ENCODE measurements around the gene HOXC6. TPM values are rescaled to one million over a fixed set of nuclear protein-coding genes. Genes with fewer than 3 reads are reported as not detected.

The HOXC6 gene
- not detected for total RNA-seq

- ChIA-PET POLR2A (interaction anchor here (0.5 kb wide), 1 partner anchor 55 kb away, joined by 3 read pairs; no protein-coding TSS in a partner anchor), CTCF (no interaction called here)
These were observed at the start of gene HOXC6 for GRCh38 chr12:54028314-54029201. TSS of gene HOXC6 (plus strand) at chr12:54028440. CDS start at chr12:54028522, 82 bp downstream.

- CTCF ChIA-PET, result interaction anchor here (0.6 kb wide), 2 partner anchors 224 to 287 kb away, joined by 3 read pairs; no protein-coding TSS in a partner anchor
- POLR2A ChIA-PET, result no interaction called here
These were observed 49.5 kb upstream of the HOXC6 start for GRCh38 chr12:53978477-53979356.

DNA sequence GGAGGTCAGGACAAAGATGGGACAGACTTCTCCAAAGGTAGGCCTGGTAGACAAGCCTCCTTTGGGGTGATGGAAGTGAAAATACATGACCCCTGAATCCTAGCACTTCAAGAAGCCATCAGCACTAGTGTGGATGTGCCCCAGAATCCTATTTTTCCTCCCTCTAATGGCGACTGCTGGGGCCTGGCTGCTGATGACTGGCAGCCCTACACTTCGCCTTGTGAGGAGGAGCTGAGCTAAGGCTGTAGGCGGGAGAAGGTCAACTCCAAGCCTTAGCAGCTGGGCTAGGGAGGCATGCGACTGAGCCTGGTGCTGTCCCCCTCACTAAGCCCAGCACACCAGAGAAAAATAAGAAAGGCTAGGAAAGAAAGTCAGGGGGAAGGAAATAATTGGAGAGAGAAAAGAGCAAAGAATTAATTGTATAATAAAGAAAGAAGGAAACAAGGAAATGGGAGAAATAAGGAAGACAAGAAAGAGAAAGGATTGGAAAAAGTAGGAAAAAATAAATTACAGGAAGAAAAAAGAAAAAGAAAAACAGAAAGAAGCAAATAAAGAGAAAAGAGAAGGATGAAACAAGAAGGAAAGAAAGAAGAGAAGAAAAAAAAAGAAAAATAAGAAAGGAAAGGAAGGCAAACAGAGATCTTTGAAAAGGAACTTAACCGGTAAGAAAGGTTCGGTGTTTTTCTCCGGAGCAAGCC lies 48.0 kb upstream of the HOXC6 start:
- POLR2A ChIA-PET, result no interaction called here

GRCh38 chr12:53980802-53981496 lies 47.3 kb upstream of the HOXC6 start:
- POLR2A ChIA-PET, result no interaction called here
- CTCF ChIA-PET, result no interaction called here

More for the DNA sequence above, 48.0 kb upstream of the HOXC6 start:
- CTCF ChIA-PET, result no interaction called here

- POLR2A ChIA-PET, result no interaction called here
- CTCF ChIA-PET, result interaction anchor here (0.6 kb wide), 1 partner anchor 50 kb away, joined by 3 read pairs; no protein-coding TSS in a partner anchor
These were observed 46.3 kb upstream of the HOXC6 start for GRCh38 chr12:53981634-53982565.

DNA sequence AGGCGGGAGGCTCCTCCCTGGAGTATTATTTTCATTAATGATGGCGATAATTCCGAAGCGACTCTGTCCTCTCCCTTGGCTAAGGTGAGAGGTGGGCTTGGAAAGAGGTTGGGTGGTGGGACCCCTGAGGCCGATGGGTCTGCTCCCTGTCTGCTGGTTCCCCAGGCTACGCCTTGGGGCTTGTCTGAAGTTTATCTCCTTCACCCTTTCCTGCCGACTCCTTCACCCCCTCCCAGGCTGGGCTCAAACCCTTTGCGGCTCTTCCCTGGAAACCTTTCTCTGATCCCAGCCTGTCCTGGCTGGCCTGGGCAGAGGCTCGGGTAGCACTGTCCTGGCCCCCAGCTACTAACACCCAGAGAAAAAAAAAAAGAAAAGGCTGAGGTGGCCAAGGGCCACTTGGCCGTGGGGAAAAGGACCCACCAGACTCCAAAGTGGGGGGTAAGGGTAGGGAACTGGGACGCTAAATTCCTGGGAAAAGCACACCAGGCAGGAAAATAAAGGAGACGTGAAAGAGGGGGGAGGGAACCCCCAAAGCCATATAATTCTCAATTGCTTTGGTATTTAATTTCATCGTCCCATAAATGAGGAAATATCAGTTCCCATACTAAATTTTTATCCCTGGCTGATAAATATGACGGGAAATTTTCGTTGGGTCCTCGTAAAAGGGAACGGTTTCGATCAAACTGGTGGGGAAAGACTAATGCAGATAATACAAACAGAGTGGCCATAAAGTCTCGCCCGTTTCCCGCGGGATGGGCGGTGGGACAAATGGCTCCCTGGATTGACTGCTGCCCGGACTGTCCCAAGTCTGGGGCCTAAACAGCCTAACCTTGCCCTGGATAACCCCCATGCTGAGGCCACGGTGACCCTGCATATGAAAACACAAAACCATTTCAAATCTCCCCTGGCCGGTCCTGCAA lies 45.3 kb upstream of the HOXC6 start:
- ChIA-PET CTCF (interaction anchor here (0.6 kb wide), 1 partner anchor 49 kb away, joined by 3 read pairs; no protein-coding TSS in a partner anchor), POLR2A (no interaction called here)

GRCh38 chr12:53983568-53983949 lies 44.7 kb upstream of the HOXC6 start:
- CTCF ChIA-PET, result no interaction called here
- POLR2A ChIA-PET, result no interaction called here

DNA sequence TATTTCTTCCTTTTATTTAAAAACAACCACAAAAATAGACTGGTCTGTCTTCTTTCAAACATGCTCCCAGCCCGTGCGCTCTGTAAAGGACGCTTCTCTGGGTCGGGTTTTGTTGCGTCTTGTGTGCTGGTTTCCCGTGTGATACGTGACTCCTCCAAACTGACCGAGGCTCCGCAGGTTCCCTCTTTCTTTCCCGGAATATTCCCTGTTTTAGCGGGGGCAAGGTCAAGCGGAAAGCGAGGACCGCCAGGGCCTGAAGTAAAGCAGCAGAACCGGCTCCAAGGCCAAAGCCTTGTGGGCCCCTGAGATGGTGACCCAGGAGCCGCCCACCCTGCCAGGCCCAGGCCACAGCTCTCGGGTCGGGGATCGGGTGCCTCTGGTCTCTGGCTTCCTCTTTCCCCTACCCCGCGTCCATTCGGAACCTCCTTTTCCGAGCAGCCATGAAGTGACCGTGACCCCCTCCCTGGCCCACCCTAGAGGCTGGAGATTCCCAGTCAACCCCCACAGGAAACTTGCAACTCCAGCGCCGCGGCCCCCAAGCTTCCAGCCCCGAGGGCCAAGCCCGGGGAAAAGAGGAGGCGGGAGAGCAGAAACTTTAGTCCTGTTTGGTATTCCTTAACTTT lies 44.2 kb upstream of the HOXC6 start:
- POLR2A ChIA-PET, result no interaction called here
- CTCF ChIA-PET, result interaction anchor here (0.8 to 2.0 kb wide), 6 partner anchors 18 to 257 kb away, joined by 3 to 13 read pairs (median 4); no protein-coding TSS in a partner anchor

GRCh38 chr12:53984901-53985691 lies 43.1 kb upstream of the HOXC6 start, which contains the start of gene HOXC10:
TSS of gene HOXC10 (plus strand) at chr12:53985146. CDS start at chr12:53985260, 114 bp downstream.
- CTCF ChIA-PET, result interaction anchor here (0.6 to 2.2 kb wide), 20 partner anchors 10 to 256 kb away, joined by 3 to 13 read pairs (median 4); partner anchors contain the start of genes HOXC13, HOXC8 and HOXC9
- POLR2A ChIA-PET, result interaction anchor here (0.6 kb wide), 1 partner anchor 47 kb away, joined by 8 read pairs; no protein-coding TSS in a partner anchor

DNA sequence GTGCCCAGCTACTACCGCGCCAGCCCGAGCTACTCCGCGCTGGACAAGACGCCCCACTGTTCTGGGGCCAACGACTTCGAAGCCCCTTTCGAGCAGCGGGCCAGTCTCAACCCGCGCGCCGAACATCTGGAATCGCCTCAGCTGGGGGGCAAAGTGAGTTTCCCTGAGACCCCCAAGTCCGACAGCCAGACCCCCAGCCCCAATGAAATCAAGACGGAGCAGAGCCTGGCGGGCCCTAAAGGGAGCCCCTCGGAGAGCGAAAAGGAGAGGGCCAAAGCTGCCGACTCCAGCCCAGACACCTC lies 42.6 kb upstream of the HOXC6 start:
- ChIA-PET POLR2A (no interaction called here), CTCF (interaction anchor here (0.6 to 2.2 kb wide), 15 partner anchors 13 to 239 kb away, joined by 3 to 13 read pairs (median 5); partner anchors contain the start of genes HOXC13 and HOXC8)

DNA sequence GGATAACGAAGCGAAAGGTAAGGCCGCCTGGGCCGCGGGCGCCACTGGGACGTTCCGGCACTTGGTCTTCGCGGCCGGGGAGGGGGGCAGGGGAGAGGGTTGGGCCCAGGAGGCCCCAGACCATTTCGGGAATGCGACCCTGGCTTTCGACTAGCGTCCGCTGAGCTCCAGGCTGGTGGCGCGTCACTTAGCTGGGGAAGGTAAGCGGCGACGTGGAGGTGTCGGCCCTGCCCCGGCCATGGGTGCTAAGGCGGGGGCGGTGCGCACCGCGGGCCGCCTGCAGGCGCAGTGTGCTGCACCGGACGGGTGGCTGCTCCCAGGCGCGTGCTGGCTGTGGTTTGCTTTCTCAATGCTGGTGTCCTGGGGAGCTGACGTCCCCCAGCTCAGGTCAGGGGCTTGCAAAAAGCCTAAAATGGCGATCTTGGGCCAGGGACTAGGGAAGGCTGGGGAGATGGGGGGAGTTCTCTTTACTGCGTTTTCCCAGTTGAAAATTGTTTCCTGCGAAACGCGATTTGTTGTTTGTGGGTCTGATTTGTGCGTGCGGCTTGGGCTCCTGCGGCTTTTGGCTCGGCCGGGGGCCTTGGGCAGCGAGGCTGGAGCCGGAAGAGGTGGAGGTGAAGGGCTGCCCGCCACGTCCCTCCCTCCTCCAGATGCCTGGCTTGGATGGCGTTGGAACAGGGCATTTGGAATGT lies 42.1 kb upstream of the HOXC6 start:
- POLR2A ChIA-PET, result no interaction called here
- CTCF ChIA-PET, result interaction anchor here (0.6 to 2.2 kb wide), 15 partner anchors 14 to 240 kb away, joined by 3 to 13 read pairs (median 5); partner anchors contain the start of genes HOXC13 and HOXC8

DNA sequence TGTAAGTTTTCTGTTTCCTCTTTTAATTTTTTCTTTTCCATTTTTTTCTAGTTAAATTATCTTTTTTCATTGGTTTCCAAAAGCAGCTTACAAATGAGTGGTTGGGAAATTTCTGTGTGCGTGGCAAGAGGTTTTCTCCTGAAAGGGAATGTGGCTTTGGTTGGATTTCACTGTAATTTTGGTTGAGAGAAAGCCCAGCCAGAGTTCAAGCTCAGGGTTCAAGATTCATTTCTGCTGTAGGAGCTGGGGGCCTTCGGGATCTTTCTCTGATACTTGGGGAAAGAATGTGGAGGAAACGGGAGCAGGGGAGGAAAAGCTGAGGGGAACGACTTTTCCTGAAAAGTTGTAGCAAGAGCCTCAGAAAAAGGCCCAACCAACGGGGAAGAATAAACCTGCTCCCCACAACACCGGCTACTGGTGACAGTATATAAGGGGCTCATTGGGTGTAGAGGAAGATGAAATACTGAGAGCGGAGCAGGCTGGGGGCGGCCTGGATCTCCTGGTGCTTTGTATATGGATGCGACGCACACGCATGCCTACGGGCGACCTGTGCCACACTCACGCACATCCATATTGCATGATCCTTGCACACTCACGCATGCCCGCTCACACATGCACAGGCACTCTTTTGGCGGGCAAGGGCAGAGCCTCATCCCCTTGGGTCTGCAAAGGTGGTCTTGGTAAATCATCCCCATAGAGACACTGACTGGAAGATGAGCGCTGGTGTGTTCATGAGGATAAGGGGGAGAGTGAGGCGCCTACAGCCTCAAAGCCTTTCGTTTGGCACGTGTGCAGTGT lies 41.4 kb upstream of the HOXC6 start:
- ChIA-PET POLR2A (interaction anchor here (0.6 kb wide), 1 partner anchor 37 kb away, joined by 3 read pairs; no protein-coding TSS in a partner anchor), CTCF (interaction anchor here (0.9 to 2.2 kb wide), 7 partner anchors 19 to 372 kb away, joined by 3 to 11 read pairs (median 5); partner anchors contain the start of gene HOXC8)

- POLR2A ChIA-PET, result interaction anchor here (0.6 kb wide), 1 partner anchor 36 kb away, joined by 3 read pairs; no protein-coding TSS in a partner anchor
These were observed 40.4 kb upstream of the HOXC6 start for GRCh38 chr12:53987787-53988230.

More at GRCh38 chr12:53987787-53988230, 40.4 kb upstream of the HOXC6 start:
- CTCF ChIA-PET, result interaction anchor here (0.6 to 2.0 kb wide), 8 partner anchors 18 to 371 kb away, joined by 3 to 9 read pairs (median 4); no protein-coding TSS in a partner anchor
